OCI-LY1 (cell line): ENCODE results near the gene FBXL19.

Experiments
- H2AFZ ChIP-seq: fragments of 200-600 bp; sonication (generic), shearing (Covaris generic); 2 replicates; pipeline ENCODE4 v1.6.0; 2014; ENCODE audit warnings: antibody characterized with exemption, mild to moderate bottlenecking, low read length
- H3F3A ChIP-seq: fragments of 200-600 bp; sonication (generic), shearing (Covaris generic); 2 replicates; pipeline ENCODE4 v1.6.0; 2014; ENCODE audit warnings: mild to moderate bottlenecking, antibody characterized with exemption, low read length, moderate library complexity; ENCODE audit not compliant: insufficient read depth
- H3K27ac ChIP-seq: fragments of 200-600 bp; sonication (generic); 2 replicates; pipeline ENCODE4 v1.5.1; 2014; ENCODE audit warnings: low read length, mixed run types, mild to moderate bottlenecking, low read depth; ENCODE audit not compliant: poor library complexity, severe bottlenecking
- H3K27me3 ChIP-seq: fragments of 200-600 bp; sonication (generic); 2 replicates; pipeline ENCODE4 v1.6.0; 2014; ENCODE audit warnings: antibody characterized with exemption, mild to moderate bottlenecking, low read length, moderate library complexity; ENCODE audit not compliant: insufficient read depth
- H3K36me3 ChIP-seq: fragments of 200-600 bp; sonication (generic); 2 replicates; pipeline ENCODE4 v1.6.1; 2014; ENCODE audit warnings: mild to moderate bottlenecking, antibody characterized with exemption, low read length, moderate library complexity, mixed read lengths; ENCODE audit not compliant: insufficient read depth
- H3K4me1 ChIP-seq: fragments of 200-600 bp; sonication (generic); 2 replicates; pipeline ENCODE4 v1.5.1; 2014; ENCODE audit warnings: mild to moderate bottlenecking, low read length, moderate library complexity; ENCODE audit not compliant: insufficient read depth, severe bottlenecking
- H3K4me2 ChIP-seq: fragments of 200-600 bp; sonication (generic), shearing (Covaris generic); 2 replicates; pipeline ENCODE4 v1.6.1; 2014; ENCODE audit warnings: low read length
- H3K4me3 ChIP-seq: fragments of 200-600 bp; sonication (generic); 2 replicates; pipeline ENCODE4 v1.5.1; 2014; ENCODE audit warnings: low read length, low read depth, mild to moderate bottlenecking, mixed read lengths; ENCODE audit not compliant: poor library complexity, severe bottlenecking
- H3K79me2 ChIP-seq: fragments of 200-600 bp; shearing (Covaris generic); 2 replicates; pipeline ENCODE4 v1.6.1; 2016; ENCODE audit warnings: mixed run types, low read length, mixed read lengths; ENCODE audit not compliant: insufficient read depth
- H3K9ac ChIP-seq: fragments of 200-600 bp; sonication (generic), shearing (Covaris generic); 2 replicates; pipeline ENCODE4 v1.6.1; 2014; ENCODE audit warnings: mild to moderate bottlenecking, low read length, mixed read lengths
- H3K9me2 ChIP-seq: fragments of 200-600 bp; sonication (generic), shearing (Covaris generic); 2 replicates; pipeline ENCODE4 v1.6.1; 2014; ENCODE audit warnings: low read depth, mild to moderate bottlenecking, low read length, mixed read lengths
- H3K9me3 ChIP-seq: fragments of 200-600 bp; shearing (Covaris generic); 2 replicates; pipeline ENCODE4 v1.6.1; 2014; ENCODE audit warnings: low read length, mixed read lengths
- H4K20me1 ChIP-seq: fragments of 200-600 bp; sonication (generic), shearing (Covaris generic); 2 replicates; pipeline ENCODE4 v1.6.0; 2016; ENCODE audit warnings: mild to moderate bottlenecking, low read length; ENCODE audit not compliant: insufficient read depth
- EZH2 ChIP-seq: fragments of 200-600 bp; sonication (generic), shearing (Covaris generic); IDR thresholded peaks from 2 replicates; pipeline ENCODE4 v1.8.0; 2017; ENCODE audit warnings: borderline replicate concordance, mixed run types, mild to moderate bottlenecking, antibody characterized with exemption, low read length, moderate library complexity, mixed read lengths
- TF ChIP-seq, protein P1 (sequence below): fragments of 200-600 bp; sonication (generic), shearing (Covaris generic); IDR thresholded peaks from 2 replicates; pipeline ENCODE4 v1.5.1; 2017; ENCODE audit warnings: mild to moderate bottlenecking, antibody characterized with exemption, low read length, moderate library complexity, mixed read lengths

The FBXL19 gene

DNA sequence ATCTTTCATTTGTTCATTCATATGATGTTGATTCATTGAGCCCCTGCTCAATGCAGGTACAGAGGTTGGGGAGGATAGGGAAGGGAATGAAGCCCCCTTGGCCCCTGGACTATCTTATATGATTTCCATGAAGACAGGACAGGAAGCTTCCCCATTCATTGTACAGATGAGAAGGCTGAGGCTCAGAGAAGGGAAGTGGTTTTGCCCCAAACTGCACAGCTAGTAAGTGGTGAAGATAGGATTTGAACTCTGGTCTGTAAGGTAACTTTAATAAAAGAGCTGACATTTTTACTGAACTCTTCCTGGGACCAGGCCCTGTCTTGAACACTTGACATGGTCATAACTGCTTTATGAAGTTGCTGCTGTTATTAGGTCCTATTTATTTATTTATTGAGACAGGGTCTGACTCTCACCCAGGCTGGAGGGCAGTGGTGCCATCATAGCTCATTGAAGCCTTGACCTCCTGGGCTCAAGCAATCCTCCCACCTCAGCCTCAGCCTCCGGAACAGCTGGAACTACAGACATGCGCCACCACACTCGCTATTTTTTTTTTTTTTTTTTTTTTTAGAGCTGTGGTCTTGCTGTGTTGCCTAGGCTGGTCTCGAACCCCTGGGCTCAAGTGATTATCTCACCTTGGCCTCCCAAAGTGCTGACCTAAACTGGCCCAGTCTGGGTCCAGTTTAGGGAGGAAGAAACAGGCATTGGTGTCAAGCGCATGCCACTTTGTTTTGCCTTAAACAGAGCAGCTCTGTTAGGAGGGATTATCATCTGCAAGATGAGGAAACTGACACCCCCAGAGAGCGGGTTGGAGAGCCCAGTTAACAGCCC, 22.0 kb upstream of the FBXL19 start:
- Histone ChIP-seq H3K79me2 (no peaks in the 10 kb centered on the region), H3K27ac (no peak overlapping the region), H3K4me1 (peaks cover 42% of the 10 kb centered on the region), H4K20me1 (no peaks in the 10 kb centered on the region), H3K4me3 (peak overlapping the region; percentile 44), H3K36me3 (no peaks in the 10 kb centered on the region), H3F3A (no peaks in the 10 kb centered on the region), H3K9ac (peak overlapping the region; percentile 40; the same call in 1 of the 2 replicates), H3K9me2 (no peaks in the 10 kb centered on the region), H3K9me3 (no peaks in the 10 kb centered on the region), H3K27me3 (no peaks in the 10 kb centered on the region), H3K4me2 (peak overlapping the region; percentile 66), H2AFZ (no peak overlapping the region)
- TF ChIP-seq, protein P1, sequence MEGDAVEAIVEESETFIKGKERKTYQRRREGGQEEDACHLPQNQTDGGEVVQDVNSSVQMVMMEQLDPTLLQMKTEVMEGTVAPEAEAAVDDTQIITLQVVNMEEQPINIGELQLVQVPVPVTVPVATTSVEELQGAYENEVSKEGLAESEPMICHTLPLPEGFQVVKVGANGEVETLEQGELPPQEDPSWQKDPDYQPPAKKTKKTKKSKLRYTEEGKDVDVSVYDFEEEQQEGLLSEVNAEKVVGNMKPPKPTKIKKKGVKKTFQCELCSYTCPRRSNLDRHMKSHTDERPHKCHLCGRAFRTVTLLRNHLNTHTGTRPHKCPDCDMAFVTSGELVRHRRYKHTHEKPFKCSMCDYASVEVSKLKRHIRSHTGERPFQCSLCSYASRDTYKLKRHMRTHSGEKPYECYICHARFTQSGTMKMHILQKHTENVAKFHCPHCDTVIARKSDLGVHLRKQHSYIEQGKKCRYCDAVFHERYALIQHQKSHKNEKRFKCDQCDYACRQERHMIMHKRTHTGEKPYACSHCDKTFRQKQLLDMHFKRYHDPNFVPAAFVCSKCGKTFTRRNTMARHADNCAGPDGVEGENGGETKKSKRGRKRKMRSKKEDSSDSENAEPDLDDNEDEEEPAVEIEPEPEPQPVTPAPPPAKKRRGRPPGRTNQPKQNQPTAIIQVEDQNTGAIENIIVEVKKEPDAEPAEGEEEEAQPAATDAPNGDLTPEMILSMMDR: no peak
- TF ChIP-seq EZH2: no peak

DNA sequence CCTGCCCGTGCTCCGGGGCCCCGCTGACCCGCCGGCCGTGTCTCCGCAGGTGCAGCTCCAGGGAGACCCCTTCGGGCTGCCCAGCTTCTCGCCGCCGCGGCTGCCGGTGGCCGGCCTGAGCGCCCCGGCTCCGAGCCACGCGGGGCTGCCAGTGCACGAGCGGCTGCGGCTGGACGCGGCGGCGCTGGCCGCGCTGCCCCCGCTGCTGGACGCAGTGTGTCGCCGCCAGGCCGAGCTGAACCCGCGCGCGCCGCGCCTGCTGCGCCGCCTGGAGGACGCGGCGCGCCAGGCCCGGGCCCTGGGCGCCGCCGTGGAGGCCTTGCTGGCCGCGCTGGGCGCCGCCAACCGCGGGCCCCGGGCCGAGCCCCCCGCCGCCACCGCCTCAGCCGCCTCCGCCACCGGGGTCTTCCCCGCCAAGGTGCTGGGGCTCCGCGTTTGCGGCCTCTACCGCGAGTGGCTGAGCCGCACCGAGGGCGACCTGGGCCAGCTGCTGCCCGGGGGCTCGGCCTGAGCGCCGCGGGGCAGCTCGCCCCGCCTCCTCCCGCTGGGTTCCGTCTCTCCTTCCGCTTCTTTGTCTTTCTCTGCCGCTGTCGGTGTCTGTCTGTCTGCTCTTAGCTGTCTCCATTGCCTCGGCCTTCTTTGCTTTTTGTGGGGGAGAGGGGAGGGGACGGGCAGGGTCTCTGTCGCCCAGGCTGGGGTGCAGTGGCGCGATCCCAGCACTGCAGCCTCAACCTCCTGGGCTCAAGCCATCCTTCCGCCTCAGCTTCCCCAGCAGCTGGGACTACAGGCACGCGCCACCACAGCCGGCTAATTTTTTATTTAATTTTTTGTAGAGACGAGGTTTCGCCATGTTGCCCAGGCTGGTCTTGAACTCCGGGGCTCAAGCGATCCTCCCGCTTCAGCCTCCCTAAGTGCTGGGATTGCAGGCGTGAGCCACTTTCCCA, 21.1 kb upstream of the FBXL19 start:
- Histone ChIP-seq H2AFZ (no peak overlapping the region), H3K9ac (peak overlapping the region; percentile 50), H3K27ac (peak overlapping the region; percentile 34)

DNA sequence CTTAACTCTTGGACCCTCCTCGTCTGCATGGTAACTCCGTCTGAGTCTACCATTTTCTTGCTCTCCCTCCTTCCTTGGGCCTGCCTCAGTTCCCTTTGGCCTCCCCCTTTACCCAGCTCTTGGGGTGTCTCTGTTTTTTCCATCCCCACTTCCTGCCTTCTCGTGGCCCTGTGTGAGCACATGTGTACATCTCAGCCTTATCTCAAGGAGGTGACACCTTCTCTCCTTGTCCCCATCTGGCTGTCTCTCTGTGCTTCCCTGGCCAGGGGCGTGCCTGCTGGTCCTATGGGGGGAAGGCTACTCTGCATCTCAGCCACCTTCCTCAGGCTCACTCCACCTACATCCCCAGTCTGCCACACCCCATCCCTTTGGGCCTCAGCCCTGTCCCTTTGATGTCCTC, 20.4 kb upstream of the FBXL19 start:
- Histone ChIP-seq H3K9me2 (no peaks in the 10 kb centered on the region), H3K9ac (no peak overlapping the region), H3K27me3 (no peaks in the 10 kb centered on the region), H3K79me2 (no peaks in the 10 kb centered on the region), H3K4me1 (peaks cover 29% of the 10 kb centered on the region), H2AFZ (no peak overlapping the region), H3K4me3 (no peak overlapping the region), H4K20me1 (no peaks in the 10 kb centered on the region), H3K27ac (peak overlapping the region; percentile 34), H3F3A (no peaks in the 10 kb centered on the region), H3K4me2 (no peak overlapping the region), H3K9me3 (no peaks in the 10 kb centered on the region), H3K36me3 (no peaks in the 10 kb centered on the region)
- TF ChIP-seq EZH2: no peak
- TF ChIP-seq, protein P1: no peak

More for the DNA sequence above, 21.1 kb upstream of the FBXL19 start:
- H3K4me3 ChIP-seq: peak overlapping the region; percentile 54
- no peaks in the 10 kb centered on the region for H3K9me2 ChIP-seq
- no peaks in the 10 kb centered on the region for H4K20me1 ChIP-seq
- H3K27me3 ChIP-seq: no peaks in the 10 kb centered on the region
- no peaks in the 10 kb centered on the region for H3K36me3 ChIP-seq
- TF ChIP-seq, protein P1: no peak
- no peak for TF ChIP-seq EZH2
- H3F3A ChIP-seq: no peaks in the 10 kb centered on the region
- H3K9me3 ChIP-seq: no peaks in the 10 kb centered on the region
- peaks cover 35% of the 10 kb centered on the region for H3K4me1 ChIP-seq
- peak overlapping the region; percentile 83 for H3K4me2 ChIP-seq
- no peaks in the 10 kb centered on the region for H3K79me2 ChIP-seq
